ENCODE data around the gene MOSMO.

MOSMO gene

DNA sequence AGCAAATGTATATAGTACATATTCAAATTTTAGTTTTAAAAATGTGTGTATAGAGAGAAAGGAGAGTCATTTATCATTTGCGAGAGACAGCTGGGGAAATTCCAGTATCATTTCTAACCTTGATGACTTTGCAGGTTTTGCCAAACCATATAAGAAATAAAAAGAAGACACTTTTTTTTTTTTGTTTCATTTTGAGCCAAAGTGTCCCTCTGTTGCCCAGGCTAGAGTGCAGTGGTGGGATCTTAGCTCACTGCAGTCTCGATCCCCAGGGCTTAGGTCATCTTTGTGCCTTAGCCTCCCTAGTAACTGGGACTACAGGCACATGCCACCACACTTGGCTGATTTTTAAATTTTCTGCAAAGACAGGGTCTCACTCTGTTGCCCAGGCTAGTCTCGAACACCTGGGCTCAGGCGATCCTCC, 46.0 kb downstream of the MOSMO start:
- no peak for DNase-seq

DNA sequence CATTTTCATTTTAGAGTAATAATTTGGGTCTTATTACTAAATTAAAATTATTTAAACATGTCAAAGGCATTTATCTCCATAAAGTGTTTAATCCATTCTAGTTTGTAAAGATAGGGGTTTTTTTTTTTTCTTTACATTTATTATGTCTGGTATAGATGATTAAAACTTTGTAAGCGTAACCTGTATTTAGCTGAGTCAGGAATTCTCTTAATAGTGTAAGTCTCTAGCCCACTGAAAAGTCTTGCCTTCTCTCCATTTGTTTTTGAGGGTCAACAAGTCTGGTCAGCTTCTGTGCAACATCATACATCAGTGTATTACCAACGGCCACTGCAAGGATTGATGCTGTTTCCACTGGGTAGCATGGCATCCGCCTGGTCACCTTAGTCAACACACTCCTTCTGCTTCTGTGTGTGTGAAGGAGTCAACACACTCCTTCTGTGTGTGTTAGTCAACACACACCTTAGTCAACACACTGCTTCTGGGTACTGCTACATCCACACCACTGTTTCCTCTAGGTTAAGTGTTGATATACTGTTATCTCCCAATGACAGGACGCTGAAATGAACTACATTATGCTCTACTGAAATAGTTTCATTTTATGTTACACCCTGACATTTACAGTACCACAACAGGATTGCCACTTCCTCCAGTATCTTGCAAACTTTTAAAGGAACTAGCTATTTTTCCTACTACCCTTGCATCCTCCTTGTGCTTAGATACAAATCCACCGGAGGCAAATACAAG, 47.1 kb downstream of the MOSMO start:
- no peak for DNase-seq

DNA sequence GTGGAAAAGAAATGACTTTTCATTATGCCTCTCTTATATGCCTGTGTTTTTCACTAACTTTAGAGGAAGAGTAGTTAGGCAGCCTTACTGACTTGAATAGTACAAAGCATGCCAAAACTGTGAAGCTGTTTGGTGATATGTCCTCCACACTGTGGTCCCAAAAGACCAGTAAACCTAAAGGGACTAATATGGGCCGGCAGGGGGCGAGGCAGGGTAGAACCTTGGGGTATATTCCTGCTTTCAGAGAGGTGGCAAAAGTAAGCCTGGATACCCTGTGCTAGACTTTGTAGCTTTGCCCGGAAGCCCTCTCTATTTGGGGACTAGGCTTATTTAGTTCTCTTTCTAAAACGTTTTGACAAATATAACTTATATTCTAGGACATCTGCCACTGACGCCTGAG, 48.0 kb downstream of the MOSMO start:
- DNase-seq = no peak

DNA sequence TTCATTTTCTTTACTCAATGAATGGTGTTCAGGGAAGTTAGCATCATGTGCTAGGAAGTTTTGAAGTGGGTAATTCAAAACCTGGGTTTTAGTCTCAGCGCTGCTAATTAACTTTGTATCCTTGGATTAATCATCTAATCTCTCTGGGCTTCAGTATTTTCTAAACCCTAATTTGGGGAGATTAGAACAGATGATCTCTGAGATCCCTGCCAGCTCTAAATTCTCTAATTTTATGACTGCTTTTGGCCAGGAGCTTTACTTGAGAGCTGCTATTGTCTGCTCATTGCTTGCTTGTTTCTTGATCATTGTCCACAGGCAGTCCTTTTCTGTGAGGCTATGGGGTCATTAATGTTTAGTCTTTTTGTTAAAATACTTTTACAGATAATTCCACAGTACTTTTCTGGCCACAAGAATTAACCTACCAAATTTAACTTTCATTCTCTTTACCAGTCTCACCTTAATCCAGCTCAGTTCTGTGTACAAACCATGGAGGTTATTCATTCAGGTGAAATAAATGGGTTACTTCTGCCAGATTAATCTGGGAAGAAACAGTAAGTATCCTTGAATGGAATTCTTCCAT, 56.1 kb downstream of the MOSMO start:
- no peak for DNase-seq

DNA sequence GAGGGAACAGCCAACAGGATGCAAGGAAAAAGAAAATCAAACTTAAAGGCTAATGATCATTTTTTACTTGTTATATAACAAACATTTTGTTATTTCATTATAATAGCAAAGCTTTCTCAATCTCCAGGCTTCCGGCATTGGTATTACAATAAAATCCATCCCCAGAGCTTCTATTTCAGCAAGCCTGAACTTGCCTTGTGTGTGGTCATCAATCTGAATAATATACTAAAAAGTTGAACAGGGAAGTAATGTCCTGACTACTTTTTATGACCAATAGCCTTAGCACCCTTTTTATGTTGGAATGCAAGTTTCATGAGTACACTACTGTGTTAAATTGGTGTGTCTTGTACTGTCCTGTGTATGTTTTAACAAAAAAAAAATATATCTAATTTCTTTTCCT, 57.3 kb downstream of the MOSMO start:
- no peak for DNase-seq

DNA sequence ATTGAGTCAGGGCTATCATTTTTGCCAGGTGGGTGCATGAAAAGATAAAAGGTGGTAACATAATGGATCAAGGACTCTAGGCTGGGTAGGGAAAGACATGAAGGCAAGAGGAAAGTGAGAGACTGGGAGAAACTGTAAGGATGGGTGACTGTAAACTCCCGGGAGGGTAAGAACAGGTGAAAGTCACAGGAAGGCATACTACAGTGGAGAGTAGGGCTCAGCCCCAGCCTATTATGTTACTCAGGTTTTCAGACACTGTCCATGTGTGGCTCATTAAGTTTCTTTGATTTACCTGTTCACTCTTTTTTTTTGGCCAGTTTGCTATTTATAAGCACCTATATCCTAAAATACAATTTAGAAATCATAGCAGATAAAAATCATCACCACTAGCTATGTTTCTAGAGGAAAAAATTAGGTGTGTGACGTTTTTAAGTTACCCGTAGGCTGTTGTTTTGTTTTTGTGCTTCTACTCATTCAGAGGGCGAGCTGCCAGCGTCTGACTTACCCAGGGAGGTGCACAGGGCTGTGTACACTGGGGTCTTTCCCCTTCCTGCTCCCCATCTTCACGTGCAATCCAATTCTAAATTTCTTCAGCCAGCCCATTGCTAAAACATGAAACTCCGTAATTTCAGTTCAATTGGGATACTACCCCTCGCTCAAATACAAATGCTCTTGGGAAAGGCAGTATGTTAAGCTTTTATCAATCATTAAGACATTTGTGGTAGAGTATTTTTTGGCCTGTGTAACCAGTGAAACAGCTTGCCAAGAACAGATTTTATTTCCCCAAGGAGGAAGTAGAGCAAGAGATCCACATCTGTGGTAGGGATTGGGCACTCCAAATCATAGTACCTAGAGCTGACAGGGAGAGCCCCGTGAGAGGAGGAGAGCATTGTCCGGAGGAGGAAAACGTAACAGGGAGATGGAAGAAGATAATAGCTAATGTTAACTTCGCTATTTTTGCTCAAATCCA, 62.7 kb downstream of the MOSMO start:
- DNase-seq = no peak

DNA sequence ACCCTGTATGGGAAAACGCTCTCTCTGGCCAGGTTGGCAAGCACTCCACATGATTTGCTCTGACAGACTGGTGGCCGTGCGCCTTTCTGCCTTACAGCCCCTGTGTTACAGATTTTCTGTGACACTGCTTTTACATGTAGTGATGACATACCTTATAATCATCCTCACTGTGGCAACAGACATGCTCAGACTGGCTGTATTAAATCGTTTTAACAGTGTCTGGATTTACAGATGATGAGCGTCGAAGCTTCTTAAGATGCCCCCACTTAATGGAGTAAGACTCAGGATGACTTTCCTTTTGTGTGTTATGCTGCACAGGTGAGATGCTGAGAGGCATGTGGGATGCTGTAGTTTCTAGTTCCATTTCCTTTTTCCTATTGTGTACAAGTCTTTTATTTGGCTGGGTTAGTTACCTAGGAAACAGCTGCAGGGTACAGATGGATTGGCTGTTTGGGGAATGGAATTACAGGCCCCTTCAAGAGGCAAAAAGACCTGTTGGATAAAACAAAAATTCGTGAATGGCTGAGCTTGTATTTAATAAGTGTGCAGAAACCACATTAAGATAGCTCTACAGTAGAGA, 63.5 kb downstream of the MOSMO start:
- DNase-seq = no peak

DNA sequence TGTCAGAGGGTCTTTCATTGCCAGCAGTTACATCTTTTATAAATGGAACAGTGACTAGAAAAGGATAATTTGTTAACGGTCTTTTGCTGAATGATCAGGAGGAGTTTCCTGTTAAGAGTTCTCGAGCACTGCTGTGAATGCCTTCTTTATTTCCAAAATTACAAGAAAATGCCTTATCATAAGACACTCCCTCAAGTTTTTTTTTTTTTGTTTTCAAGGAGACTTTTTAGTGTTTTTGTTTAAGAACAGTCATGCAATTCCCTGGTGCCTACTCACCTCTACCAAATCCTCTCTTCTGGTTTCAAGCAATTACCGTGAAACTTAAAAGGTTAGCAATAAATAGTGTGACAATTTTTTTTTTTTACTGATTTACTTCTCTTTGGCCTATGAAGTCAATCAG, 65.4 kb downstream of the MOSMO start:
- DNase-seq = no peak

DNA sequence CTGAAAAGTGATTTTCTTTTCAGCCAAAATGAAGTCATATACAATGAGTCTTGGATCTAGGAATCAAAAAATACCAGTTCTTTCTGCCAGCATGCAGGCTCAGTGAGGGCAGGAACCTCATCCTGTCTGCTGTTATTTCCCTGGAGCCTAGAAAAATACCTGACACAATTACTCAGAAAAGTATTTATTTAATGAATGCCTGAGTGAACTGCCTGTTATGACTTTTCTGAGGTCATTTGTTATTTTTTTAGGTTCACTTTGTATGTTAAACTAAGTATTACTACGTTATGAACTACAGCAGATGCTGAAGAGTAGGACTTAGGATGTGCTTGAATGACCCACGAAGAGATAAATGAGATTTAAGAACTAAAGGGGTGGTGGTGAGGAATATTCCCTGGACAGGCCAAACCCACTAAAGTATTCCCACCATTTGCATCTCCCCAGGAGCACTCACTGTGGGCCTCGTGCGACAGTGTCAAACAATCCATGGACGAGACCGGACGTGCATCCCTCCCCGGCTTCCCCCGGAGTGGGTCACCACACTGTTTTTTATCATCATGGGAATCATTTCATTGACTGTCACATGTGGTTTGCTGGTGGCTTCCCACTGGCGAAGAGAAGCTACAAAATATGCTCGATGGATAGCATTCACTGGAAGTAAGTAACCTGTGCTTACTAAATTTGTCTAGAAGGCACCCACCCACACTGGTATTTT, 67.3 kb downstream of the MOSMO start:
- no peak for DNase-seq

DNA sequence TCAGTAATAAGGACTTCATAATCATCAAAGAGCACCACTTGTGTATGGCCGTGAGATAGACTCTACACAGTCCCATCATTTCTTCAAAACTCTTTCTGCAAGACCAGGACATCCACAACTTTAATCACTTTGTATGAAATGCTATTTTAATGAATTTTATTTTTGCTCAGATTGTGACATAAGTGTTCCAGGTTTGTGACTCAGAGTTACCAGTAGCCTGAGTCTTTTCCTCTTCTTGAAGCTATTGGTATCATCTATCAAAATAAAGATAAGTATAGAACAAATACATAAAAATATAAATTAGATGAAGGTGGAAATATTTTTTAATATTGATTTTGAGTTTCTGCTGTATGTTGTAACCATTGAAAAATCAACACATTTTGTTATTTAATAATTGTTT, 67.9 kb downstream of the MOSMO start:
- DNase-seq = no peak

DNA sequence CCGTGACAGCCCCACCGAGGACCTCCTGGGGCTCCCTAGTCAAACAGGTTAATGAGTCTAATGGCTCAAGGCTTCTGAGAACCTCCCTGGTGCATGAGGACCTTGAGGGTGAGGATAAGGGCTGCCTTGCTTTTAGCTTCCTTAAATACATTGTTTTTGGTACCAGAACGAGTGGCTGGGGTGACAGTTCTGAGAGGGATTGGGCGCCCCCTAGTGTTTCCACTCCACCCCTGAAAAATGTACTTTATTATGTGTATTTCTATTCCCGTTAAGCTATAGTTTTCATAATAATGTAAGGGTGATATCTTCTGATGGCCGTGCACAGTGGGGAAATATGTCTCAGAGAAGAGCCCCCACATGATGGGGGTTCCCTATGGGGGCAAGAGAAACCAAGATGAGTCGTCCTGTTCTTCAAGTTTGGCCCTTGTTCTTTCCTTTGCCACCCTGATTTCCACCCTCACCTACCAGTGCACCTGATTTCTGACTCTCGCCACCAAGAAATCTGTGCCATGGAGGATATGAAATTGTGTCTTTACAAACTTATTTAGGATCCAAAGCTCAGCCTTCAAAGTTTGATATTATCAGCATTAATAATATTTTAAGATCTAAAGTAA, 69.9 kb downstream of the MOSMO start:
- DNase-seq = peak; percentile 36

DNA sequence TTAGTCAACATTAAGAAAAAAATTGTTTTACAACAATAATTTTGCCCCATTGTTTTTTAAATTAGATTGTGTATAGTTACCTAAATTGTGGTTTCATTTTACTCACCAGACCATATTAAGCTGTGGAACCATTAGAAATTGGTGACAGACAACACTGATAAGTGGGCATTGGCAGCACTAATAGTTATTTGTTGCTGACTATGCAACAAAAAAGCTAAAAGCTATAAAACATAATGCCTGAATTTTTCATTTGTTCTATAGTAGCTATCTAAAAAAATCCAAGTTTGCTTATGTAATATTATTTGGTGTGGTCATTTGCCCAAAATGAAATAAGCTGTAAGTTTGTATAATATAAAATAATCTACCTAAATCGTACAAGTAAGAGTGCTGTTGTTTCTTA, 70.7 kb downstream of the MOSMO start:
- DNase-seq = no peak

DNA sequence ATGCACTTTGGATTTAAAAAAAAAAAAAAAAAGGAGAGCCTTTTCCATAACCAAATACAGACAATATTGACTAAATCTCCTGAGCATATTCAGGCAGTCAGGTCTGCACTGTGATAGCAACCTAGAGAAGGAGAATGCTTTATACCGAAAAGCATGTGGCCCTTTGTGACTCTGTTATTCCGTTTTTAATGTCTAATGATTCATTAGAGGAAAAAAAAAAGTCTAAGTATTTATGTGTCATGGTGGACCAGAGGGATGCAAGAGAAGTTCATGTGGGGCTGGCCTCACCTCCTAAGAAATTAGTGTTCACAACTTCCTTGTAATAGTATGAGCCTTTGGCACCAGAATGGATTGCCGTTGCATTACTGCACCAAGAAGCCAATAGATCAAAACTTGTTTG, 73.1 kb downstream of the MOSMO start:
- DNase-seq = no peak

DNA sequence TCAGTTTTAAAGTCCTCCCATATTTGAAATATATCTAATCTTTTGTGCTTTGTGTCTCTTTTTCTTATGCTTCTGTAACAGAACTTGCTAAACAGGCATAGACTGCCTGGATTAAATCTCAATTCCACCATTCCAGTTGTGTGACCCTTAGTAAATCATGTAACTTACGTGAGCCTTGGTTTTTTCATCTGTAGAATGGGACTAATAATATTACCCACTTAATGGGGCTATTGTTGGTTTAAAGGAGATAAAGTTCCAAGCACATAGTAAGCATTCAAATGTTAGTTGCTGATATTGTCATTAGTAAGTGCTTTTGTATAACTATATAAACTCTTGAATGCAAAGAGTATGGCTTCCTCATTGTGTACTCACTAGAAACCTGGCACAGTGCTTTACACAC, 78.5 kb downstream of the MOSMO start:
- no peak for DNase-seq

DNA sequence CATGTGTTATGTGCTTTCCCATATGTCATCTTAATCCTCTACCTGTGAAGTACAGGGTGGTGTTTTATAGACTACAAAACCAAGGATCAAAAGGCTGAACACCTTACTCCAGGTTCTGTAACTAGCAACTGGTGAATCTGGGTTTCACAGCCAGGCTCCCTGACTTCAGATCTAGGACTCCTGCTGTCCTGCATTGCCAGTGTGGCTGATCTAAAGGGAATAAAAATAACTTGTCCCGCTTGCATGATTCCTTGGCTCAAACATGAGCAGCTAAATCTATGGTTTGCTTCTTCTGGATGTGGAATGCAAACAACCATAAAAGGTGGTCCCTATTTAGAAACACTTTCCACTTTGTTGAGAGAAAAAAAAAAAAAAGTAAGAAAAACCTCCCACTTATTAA, 80.7 kb downstream of the MOSMO start:
- DNase-seq = no peak

DNA sequence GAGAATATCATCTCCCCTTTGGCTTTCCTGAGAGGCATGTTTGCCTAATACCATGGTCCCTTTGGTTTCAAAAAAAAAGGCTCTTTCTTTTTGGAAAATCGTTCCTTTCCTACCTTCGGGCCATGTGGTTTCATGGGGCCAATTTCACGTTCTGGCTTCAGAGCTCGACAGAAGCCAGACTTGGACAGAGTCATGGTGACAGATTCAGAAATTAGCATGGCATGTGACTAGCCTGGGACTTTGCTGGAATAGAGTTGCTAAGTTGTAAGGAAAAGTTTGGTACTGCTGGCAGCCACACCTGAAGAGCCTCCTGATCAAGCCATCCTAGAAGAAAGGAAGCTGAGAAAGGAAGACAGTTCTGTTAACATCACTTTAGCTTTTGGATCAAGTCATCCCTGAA, 82.0 kb downstream of the MOSMO start:
- DNase-seq = no peak

DNA sequence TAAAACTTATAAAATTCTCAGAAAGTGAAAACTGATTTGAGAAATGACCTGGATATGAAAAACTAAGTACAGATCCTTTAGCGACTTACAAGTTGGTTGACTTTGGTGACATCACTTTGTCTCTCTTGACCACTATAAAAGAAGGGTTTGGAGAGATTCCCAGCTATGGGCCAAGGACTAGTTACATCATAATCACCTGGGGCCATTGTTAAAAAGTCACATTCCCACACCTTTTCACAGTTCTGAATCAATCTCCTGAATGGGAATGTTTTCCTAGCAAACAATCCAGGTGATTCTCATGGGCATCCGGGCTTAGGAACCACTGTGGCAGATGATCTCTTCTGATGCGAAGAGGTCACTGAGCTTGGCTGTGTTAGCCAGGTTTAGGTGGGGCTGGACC, 83.8 kb downstream of the MOSMO start:
- no peak for DNase-seq

DNA sequence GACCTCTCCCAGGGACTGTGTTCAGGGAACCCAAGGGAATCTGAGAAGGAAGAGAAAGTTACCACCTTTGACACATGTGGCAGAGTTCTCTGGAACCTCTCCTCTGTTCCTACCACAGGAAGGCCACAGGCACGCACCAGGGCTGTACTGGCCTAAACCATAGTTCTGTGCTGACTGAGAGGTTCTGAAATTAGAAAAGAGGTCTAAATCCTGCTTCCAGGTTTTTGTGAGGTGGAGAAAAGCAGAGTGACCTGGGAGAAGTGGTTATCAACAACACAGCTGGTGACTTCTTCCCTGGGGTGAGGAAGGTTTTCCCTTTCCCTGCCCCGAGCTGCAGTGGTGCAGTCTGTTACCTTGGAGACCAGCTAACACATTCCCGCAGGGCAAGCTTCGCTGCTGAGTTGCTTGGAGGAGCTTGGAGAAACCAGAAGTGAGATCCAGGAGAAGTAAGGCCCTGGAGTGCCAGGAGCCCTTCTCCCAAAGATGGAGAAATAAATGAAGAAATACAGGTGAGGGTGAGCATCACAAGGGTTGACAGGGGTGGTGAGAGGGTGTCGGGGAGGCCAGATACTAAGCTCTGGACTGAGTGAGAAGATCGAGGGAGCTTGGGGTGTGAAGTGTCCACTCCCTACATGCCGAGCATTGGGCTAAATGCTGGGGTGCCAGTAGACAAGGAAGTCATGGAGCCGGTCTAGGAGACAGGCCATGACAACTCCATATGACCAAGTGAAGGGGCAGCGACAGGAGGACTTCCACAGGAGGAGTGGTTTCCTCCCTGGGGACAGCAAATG, 84.4 kb downstream of the MOSMO start, which contains the start of gene VWA3A:
Gene VWA3A (plus strand): TSS at position 399 of the 791 bp plus-strand sequence. CDS start 97 bp downstream, at position 496.
- DNase-seq = no peak

DNA sequence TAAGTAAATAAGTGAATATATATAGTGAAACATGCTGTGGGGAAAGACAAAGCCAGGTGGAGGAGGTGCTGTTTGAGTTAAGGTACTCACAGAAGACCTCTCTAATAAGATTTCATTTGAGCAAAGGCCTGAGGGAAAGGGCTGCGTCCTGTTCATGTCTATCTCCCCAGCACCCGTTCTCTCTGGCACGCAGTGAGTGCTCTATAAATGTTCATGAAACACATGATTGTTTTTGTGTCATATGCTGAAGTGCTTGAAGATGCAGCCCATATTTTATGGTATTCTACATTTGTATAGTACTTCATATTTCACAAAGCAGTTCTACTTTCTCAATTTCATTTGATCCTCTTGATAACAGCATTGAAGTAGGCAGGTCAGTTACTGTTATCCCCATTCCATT, 85.4 kb downstream of the MOSMO start:
- no peak for DNase-seq

DNA sequence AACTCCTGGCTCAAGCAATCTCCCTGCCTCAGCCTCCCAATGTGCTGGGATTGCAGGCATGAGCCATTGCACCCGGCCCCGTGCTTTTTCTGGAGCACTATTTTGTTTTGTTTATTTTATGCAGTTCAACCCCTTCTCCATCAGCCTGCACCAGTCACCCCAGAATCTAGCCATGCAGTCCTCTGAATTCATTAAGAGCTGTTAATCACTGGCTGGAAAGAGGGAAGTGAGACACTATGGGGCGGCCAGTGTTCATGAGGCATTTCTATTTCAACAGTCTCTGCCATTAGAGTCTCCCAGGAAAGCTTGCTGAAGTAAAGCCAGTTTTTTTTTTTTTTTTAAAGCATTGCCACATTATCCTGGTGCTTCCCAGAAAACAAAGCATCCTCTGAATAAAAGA, 86.1 kb downstream of the MOSMO start:
- DNase-seq = no peak
